AG09309 (cell line): ENCODE data around the gene PRDM10.

Experiments used
- DNase-seq: peaks from one replicate; pipeline ENCODE4 v3.0.0-alpha.2; 2010; ENCODE audit warnings: low read depth
- H3K4me3 ChIP-seq: 2 replicates; pipeline ENCODE4 v1.5.1; 2011; ENCODE audit warnings: mild to moderate bottlenecking, low read depth, low read length, moderate library complexity; ENCODE audit not compliant: control insufficient read depth
- TF ChIP-seq, protein P1 (sequence below): IDR thresholded peaks from 2 replicates; pipeline ENCODE4 v1.5.1; 2011; ENCODE audit warnings: mild to moderate bottlenecking, low read depth, low read length, inconsistent platforms; ENCODE audit not compliant: insufficient read depth, control insufficient read depth; ENCODE audit errors: missing control alignments

PRDM10 gene

GRCh38 chr11:129861702-129862522 lies 140.7 kb downstream of the PRDM10 start:
- peak; percentile 88 for DNase-seq

GRCh38 chr11:129856036-129856435 lies 146.6 kb downstream of the PRDM10 start:
- H3K4me3 ChIP-seq, result no peak overlapping the region
- no peak for DNase-seq
- TF ChIP-seq, protein P1, sequence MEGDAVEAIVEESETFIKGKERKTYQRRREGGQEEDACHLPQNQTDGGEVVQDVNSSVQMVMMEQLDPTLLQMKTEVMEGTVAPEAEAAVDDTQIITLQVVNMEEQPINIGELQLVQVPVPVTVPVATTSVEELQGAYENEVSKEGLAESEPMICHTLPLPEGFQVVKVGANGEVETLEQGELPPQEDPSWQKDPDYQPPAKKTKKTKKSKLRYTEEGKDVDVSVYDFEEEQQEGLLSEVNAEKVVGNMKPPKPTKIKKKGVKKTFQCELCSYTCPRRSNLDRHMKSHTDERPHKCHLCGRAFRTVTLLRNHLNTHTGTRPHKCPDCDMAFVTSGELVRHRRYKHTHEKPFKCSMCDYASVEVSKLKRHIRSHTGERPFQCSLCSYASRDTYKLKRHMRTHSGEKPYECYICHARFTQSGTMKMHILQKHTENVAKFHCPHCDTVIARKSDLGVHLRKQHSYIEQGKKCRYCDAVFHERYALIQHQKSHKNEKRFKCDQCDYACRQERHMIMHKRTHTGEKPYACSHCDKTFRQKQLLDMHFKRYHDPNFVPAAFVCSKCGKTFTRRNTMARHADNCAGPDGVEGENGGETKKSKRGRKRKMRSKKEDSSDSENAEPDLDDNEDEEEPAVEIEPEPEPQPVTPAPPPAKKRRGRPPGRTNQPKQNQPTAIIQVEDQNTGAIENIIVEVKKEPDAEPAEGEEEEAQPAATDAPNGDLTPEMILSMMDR, result no peak

More at GRCh38 chr11:129861702-129862522, 140.7 kb downstream of the PRDM10 start:
- no peak overlapping the region for H3K4me3 ChIP-seq
- TF ChIP-seq, protein P1, result no peak

GRCh38 chr11:129855086-129855485 lies 147.5 kb downstream of the PRDM10 start:
- H3K4me3 ChIP-seq, result no peak overlapping the region
- no peak for DNase-seq

DNA sequence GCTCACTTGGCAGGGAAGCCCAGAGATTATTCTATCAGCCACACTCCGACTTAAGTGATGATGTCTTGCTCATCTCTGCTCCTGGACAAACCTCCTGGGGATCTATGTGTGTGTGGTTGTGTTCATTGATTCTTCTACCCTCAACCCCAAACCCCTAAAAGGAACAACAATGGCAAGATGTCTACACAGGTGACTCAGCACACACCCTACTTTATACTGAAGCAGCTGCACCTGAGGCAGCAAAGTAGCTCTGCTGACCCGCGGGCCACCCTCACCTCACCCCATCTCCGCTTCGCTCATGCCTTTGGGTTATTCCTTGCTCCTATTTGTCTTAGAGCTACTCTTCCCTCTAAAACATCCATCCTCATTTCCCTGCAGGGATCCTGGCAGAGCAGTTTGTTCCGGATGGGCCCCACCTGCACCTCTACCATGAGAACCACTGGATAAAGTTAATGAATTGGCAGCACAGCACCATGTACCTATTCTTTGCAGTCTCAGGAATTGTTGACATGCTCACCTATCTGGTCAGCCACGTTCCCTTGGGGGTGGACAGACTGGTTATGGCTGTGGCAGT lies 148.3 kb downstream of the PRDM10 start:
- no peak overlapping the region for H3K4me3 ChIP-seq
- no peak for DNase-seq
- TF ChIP-seq, protein P1, result no peak

More at GRCh38 chr11:129855086-129855485, 147.5 kb downstream of the PRDM10 start:
- TF ChIP-seq, protein P1, result no peak

DNA sequence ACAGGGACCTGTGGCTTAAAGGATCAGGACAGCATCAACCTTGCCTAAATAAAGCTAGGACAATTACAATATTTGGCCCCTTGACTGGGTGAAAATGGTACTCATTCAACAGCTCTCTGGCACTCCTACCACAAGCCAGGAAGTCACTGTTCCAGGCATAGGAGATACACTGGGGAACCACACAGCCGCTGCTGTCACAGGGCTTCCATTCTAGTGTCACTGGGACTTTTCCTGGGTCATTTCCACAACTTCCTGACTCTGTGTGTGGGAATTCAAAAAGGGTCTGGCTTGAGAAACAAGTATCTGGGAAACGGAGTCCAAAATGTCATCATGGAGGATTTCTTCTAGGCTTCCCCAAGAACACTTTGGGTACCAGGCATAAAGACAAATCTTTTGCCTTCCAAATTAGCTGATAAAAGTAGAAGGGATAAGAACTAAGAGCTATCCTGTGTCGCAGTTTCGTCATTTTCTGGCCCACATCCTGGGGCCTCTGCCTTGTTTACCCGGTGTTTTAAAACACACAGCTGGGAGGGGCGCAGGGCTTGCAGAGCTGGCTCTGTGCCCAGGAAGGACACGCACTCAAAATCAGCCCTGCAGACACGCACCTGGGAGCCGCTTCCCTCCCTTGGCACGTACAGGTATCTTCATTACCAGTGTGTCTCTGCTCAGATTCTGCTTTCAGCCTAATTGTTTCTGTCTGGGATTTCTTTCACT lies 149.0 kb downstream of the PRDM10 start:
- no peak for DNase-seq
- no peak overlapping the region for H3K4me3 ChIP-seq
- TF ChIP-seq, protein P1, result no peak

DNA sequence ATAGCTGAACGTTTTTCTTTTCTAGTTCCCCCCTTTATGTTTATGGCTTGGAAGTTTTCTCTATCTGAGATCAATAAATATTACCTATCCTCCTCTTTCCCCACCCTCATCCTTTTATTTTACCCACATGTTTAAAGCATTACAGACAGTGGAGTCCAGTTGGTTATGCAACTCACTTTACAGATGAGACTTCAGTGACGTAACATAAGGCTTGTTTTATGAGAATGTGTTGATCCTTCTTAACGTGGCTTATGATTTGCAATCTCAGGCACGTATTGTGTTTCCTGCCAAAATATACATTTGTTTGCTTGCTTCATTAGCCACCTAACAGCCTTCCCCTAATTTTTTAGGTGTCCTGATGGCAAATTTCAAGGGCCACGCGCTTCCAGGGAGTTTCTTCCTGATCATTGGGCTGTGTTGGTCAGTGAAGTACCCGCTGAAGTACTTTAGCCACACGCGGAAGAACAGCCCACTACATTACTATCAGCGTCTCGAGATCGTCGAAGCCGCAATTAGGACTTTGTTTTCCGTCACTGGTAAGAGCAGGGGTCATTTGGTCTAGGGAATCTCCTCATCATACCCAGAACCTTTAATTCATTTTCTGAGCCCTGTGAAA lies 150.4 kb downstream of the PRDM10 start:
- no peak overlapping the region for H3K4me3 ChIP-seq
- peak; percentile 5 for DNase-seq
- TF ChIP-seq, protein P1, result no peak
